Measurements from ENCODE around the gene LZTR1. TPM values are rescaled to one million over a fixed set of nuclear protein-coding genes. Genes with fewer than 3 reads are reported as not detected.

Gene LZTR1
- total and polyA plus RNA-seq, 5 donors: 20.4 to 33.2 (median 30.2) TPM

DNA sequence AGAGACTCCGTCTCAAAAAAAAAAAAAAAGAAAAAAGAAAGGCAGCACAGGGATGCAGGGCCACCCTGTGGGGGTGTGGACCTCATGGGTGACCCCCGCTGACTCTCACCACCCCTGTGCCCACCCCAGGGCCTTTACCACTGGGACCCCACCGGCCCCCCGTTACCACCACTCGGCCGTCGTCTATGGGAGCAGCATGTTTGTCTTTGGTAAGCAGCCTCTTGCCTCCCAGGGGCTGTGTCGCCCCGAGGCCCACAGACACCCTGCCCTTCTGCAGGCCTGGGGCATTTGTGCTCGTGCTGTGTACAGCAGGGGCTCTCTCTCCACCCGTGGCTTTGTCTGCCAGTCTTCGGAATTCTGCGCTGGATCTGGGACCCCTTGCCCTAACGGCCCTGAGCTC lies 5.3 kb downstream of the LZTR1 start:
- peak in 2 of 3 donors; percentile 4 to 38 for DNase-seq
- 91% methylated on average over 14 of the region's 14 CpGs for WGBS
- intact Hi-C loops (cut with DNase I): loop anchor here in 1 of 4 donors (10.0 kb wide), 1 partner anchor 123 kb away; no protein-coding TSS in a partner anchor

DNA sequence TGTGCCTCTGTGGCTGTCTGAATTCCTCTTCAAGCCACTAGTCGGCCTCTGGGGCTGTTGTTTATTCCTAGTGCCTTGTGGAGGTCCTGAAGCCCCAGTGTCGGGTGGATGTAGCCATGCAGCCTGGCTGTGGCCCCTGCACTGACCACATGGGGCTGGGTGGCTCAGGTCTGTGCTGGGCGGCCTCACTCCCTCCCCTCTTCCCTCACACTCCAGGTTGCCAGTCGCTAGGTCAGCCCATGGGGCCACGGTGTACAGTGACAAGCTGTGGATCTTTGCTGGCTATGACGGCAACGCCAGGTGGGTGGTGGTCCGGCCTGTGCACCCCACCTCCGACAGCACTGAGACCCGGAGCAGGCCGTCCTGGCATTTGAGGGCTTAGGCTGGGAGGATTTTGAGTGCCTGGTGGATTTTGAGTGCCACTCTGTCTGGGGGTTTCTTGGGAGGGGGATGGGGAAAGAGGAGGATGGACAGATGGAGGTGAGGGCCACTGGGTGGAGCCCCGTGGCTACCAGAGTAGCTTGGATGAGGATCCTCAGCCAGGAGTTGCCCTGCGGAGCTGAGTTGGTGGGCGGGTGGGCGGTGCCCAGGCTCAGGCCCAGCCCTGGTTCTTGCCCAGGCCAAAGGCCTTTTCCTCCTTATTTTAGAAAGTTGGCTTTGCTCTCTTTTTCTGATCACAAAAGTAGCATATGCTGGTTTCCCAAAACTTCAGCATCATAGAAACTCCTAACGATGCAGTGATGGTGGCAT lies 6.7 kb downstream of the LZTR1 start:
- Histone ChIP-seq H3K4me3 (ENCODE audit: low read length) (no peak overlapping the region), H3K27me3 (ENCODE audit: control insufficient read depth, insufficient read depth) (no peaks in the 10 kb centered on the region), H3K27ac (ENCODE audit: low read length) (no peak overlapping the region), H3K4me1 (ENCODE audit: control insufficient read depth, insufficient read depth, low read length) (no peaks in the 10 kb centered on the region), H3K9me3 (ENCODE audit: control insufficient read depth, low read length) (no peaks in the 10 kb centered on the region)
- ATAC-seq: no peak
- WGBS: 89% methylated on average over 16 of the region's 16 CpGs
- no peak for DNase-seq
- intact Hi-C loops (cut with DNase I): loop anchor here in 1 of 4 donors (10.0 kb wide), 1 partner anchor 124 kb away; no protein-coding TSS in a partner anchor

More for the DNA sequence above, 5.3 kb downstream of the LZTR1 start:
- Histone ChIP-seq H3K9me3 (ENCODE audit: control insufficient read depth, low read length) (no peaks in the 10 kb centered on the region), H3K4me3 (ENCODE audit: low read length) (no peak overlapping the region), H3K27ac (ENCODE audit: low read length) (no peak overlapping the region), H3K4me1 (ENCODE audit: control insufficient read depth, insufficient read depth, low read length) (peaks cover 2% of the 10 kb centered on the region), H3K27me3 (ENCODE audit: control insufficient read depth, insufficient read depth) (no peaks in the 10 kb centered on the region)
- ATAC-seq: no peak

DNA sequence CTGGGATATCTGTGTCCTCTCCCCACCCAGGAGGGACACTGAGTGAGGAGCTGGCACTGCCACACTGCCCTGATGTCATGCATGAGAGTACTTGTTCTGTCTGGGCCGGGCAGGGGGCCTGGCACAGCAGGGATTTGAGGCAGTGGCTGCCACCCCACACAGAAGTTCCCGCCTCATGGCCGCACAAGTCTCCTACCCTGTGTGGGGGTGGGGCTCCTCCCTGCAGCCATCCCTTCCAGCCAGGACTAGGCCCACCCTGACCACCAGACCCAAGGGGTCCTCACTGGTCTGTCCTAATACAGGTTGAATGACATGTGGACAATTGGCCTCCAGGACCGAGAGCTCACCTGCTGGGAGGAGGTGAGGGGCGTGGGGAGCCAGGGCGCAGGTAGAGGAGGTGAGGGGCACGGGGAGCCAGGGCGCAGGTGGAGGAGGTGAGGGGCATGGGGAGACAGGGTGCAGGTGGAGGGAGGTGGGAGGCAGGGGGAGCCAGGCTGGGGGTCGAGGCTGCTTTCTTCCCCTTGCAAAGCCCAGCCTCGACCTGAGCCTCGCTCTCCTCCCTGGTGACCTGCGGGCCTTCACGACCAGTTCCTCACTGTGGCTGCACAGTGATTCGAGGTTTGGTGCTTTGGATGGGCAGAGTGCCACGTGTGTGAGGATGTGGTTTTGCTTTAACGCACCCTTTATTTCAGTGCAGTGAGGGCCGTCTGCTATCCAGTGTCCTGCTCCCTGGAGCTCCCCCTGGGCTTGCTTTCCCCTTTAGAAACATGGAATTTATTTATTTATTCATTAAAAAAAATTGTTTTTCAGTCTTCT lies 7.4 kb downstream of the LZTR1 start:
- Histone ChIP-seq H3K27ac (ENCODE audit: low read length) (no peak overlapping the region), H3K27me3 (ENCODE audit: control insufficient read depth, insufficient read depth) (no peaks in the 10 kb centered on the region), H3K9me3 (ENCODE audit: control insufficient read depth, low read length) (no peaks in the 10 kb centered on the region), H3K4me3 (ENCODE audit: low read length) (no peak overlapping the region), H3K4me1 (ENCODE audit: control insufficient read depth, insufficient read depth, low read length) (no peaks in the 10 kb centered on the region)
- ATAC-seq (no peak), DNase-seq (no peak)
- intact Hi-C loops (cut with DNase I): loop anchor here in 1 of 4 donors (10.0 kb wide), 1 partner anchor 125 kb away; no protein-coding TSS in a partner anchor
- WGBS: 62% methylated on average over 17 of the region's 17 CpGs

DNA sequence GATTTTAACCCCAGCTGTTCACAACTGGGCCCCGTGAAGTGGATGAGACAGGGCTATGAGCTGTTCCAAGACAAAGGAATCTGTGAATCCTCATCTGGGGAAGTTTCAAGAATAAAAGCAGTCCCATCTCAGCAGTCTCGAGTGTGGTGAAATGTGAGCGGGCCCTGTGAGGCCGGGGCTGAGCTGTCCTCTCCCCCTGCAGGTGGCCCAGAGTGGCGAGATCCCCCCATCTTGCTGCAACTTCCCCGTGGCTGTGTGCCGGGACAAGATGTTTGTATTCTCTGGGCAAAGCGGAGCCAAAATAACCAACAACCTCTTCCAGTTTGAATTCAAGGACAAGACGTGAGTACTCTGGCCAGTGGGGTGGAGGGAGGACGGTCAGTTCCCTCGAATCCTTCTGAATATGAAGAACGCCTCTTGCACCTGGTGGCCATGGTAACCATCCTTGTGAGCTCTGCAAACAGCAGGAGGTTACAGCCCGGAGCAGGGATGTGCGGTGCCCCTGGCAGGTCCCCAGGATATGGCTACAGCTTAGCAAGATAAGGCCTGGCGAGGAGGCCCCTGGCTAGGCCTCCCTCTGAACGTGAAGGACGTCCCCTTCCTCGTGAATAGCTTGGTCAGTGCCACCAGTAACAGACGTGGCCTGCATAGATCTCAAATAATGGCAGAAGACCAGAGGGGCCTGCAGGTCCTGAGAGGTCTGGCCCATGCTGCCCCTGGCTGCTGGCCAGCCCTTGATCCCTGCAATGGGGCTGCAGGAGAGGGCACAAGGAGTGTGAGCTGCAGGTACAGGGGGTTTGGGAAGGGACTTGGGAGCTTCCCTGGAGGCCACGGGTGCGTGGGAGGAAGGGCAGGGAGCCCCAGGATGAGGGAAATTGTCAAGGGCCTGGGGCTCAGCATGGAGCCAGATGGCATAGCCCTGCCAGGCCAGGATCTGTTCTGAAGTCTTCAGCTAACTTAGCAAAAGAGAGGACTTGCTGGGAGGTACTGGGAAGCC lies 8.4 kb downstream of the LZTR1 start:
- 79% methylated on average over 21 of the region's 21 CpGs for WGBS
- Histone ChIP-seq H3K4me1 (ENCODE audit: control insufficient read depth, insufficient read depth, low read length) (no peaks in the 10 kb centered on the region), H3K4me3 (ENCODE audit: low read length) (no peak overlapping the region), H3K27me3 (ENCODE audit: control insufficient read depth, insufficient read depth) (no peaks in the 10 kb centered on the region), H3K9me3 (ENCODE audit: control insufficient read depth, low read length) (no peaks in the 10 kb centered on the region), H3K27ac (ENCODE audit: low read length) (no peak overlapping the region)
- intact Hi-C loops (cut with DNase I): no loop called here
- DNase-seq: no peak
- no peak for ATAC-seq

DNA sequence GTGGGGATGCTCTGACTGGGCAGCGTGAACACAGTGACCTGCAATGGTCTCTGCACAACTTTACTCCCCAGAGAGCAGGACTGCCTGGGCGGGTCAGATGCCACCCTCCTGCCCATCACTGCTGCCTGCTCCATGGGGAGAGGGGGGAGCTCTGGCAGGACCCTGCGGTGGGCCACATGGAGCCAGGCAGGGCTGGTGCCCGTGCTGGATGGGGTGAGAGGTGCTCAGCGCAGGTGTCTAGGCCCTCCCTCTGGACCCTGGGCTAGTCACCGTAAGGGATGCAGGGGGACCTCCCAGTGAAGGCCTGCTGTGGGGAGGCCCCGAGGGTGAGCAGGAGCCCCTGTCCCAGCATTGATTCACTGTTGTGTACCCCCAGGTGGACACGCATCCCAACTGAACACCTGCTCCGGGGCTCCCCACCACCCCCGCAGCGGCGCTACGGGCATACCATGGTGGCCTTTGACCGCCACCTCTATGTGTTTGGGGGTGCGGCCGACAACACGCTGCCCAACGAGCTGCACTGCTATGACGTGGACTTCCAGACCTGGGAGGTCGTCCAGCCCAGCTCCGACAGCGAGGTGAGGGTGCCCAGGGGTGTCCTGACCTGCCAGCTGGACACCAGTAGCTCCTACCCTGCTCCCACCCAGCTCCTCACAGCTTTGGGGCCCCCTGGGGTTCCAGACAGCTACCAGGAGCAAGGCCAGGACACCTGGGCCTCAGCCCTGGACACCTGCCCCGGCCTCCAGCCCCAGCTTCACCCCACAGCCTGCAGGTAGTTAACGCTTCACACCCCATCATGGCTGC lies 9.4 kb downstream of the LZTR1 start:
- 94% methylated on average over 24 of the region's 24 CpGs for WGBS
- H3K27me3 ChIP-seq (ENCODE audit: control insufficient read depth, insufficient read depth): no peaks in the 10 kb centered on the region
- no peak overlapping the region for H3K4me3 ChIP-seq (ENCODE audit: low read length)
- ATAC-seq (no peak), DNase-seq (peak in 1 of 3 donors; percentile 24)
- H3K27ac ChIP-seq (ENCODE audit: low read length): no peak overlapping the region
- H3K9me3 ChIP-seq (ENCODE audit: control insufficient read depth, low read length): no peaks in the 10 kb centered on the region
- no peaks in the 10 kb centered on the region for H3K4me1 ChIP-seq (ENCODE audit: control insufficient read depth, insufficient read depth, low read length)
- intact Hi-C loops (cut with DNase I): no loop called here

DNA sequence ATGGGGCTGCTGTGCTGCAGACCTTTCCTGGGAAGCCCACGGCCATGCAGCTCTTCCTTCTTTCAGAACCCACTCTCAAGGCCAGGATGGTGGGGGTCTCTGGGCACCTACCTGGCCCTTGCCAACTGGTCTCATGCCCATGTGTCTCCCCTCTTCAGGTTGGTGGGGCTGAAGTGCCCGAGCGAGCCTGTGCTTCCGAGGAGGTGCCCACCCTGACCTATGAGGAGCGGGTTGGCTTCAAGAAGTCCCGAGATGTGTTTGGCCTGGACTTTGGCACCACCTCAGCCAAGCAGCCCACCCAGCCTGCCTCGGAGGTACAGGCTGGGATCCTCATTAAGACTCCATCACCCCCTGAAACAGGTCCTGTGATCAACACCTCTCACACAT lies 10.0 kb downstream of the LZTR1 start:
- Histone ChIP-seq H3K27ac (ENCODE audit: low read length) (no peak overlapping the region), H3K27me3 (ENCODE audit: control insufficient read depth, insufficient read depth) (no peaks in the 10 kb centered on the region), H3K9me3 (ENCODE audit: control insufficient read depth, low read length) (no peaks in the 10 kb centered on the region), H3K4me3 (ENCODE audit: low read length) (no peak overlapping the region), H3K4me1 (ENCODE audit: control insufficient read depth, insufficient read depth, low read length) (no peaks in the 10 kb centered on the region)
- intact Hi-C loops (cut with DNase I): no loop called here
- WGBS: 88% methylated on average over 7 of the region's 7 CpGs
- DNase-seq (no peak), ATAC-seq (no peak)

DNA sequence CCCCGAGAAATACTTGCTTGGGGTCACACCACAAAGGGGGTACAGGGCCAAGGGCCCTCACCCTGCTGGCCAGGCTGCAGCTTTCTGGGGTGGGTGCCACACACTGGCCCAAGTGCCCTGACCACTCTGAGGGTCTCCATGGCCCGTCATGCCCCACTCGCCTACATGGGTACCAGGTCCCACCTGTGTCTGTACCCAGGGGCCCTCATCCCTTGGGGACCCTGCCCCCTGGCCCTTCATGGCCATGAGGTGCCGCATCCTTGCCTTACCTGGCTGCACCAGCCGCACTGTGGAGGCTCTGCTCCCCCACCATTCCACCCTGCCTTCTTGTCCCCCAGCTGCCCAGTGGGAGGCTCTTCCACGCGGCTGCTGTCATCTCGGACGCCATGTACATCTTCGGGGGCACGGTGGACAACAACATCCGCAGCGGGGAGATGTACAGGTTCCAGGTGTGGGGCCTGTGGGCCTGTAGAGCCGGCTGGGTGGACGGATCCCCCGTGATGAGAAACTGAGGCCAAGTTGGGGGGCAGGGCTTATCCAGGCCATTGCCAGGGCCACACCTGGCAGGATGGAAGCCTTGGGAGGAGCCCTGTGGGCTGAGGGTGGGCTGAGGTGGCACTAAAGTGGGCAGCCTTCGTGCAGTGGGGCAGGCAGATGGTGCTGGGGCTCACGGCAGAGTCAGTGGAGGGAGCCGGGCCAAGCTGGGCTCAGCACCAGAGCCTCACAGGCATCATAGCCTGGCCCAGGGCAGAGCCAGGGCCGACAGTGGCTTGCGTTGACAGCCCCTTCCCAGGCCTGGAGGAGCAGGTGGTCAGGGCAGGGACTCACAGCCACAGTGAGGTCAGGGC lies 10.6 kb downstream of the LZTR1 start:
- no peaks in the 10 kb centered on the region for H3K4me1 ChIP-seq (ENCODE audit: control insufficient read depth, insufficient read depth, low read length)
- H3K9me3 ChIP-seq (ENCODE audit: control insufficient read depth, low read length): no peaks in the 10 kb centered on the region
- no peaks in the 10 kb centered on the region for H3K27me3 ChIP-seq (ENCODE audit: control insufficient read depth, insufficient read depth)
- no peak for DNase-seq
- WGBS: 88% methylated on average over 21 of the region's 21 CpGs
- ATAC-seq: no peak
- no peak overlapping the region for H3K4me3 ChIP-seq (ENCODE audit: low read length)
- no peak overlapping the region for H3K27ac ChIP-seq (ENCODE audit: low read length)
- intact Hi-C loops (cut with DNase I): no loop called here

DNA sequence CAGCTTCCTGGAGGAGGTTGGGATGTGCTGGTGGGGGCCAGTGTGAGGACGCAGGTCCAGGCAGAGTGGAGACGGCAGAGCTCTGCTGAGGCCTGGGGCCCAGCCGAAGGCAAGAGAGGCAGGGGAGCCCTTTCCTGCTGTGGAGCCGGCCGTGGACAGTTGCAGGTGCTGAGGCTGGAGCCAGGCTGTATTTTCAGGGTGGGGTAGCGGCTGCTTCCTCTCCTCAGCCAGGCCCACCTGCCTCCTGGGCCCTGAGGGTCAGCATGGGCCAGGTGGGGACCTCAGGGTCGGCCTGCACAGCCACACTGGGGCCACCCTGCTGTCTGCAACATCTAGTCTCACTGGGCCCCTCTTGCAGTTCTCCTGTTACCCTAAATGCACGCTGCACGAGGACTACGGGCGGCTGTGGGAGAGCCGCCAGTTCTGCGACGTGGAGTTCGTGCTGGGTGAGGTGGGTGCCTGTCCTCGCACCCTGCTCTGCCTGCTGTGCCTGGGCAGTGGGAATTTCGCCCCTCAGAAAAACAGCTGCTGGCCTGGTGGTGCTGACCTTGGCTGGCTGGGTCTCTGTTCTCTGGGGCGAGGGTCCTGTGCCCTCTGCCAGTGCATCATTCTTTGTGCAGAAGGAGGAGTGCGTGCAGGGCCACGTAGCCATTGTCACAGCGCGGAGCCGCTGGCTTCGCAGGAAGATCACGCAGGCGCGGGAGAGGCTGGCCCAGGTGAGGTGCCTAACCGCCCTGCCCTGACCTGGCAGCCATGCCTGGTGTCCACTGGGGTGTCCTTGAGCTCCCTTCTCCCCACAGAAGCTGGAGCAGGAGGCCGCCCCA lies 11.4 kb downstream of the LZTR1 start:
- DNase-seq: peak in 1 of 3 donors; percentile 4
- 95% methylated on average over 29 of the region's 29 CpGs for WGBS

More for the DNA sequence above, 11.4 kb downstream of the LZTR1 start:
- H3K27ac ChIP-seq (ENCODE audit: low read length): no peak overlapping the region
- H3K27me3 ChIP-seq (ENCODE audit: control insufficient read depth, insufficient read depth): no peaks in the 10 kb centered on the region
- intact Hi-C loops (cut with DNase I): no loop called here
- no peaks in the 10 kb centered on the region for H3K4me1 ChIP-seq (ENCODE audit: control insufficient read depth, insufficient read depth, low read length)
- no peak overlapping the region for H3K4me3 ChIP-seq (ENCODE audit: low read length)
- H3K9me3 ChIP-seq (ENCODE audit: control insufficient read depth, low read length): no peaks in the 10 kb centered on the region
- no peak for ATAC-seq
